WTC11 (cell line): ENCODE measurements around the gene FGFR2. TPM values are rescaled to one million over a fixed set of nuclear protein-coding genes. Genes with fewer than 3 reads are reported as not detected.

Experiments used
- ATAC-seq: fragments of 200-7000 bp; cut with Tn5 transposase; 2 replicates; pipeline ENCODE4 v1.10.0; 2021; ENCODE audit warnings: mild to moderate bottlenecking, moderate library complexity
- CTCF ChIA-PET: fragments of 300-600 bp; sonication (Branson Sonifier 250); formaldehyde crosslinking; loops from one replicate; lab custom pipeline; 2021; ENCODE audit warnings: antibody characterized with exemption; lab: Charles Lee
- POLR2A ChIA-PET: fragments of 350-600 bp; sonication (Branson Sonifier 250); formaldehyde crosslinking; loops from one replicate; lab custom pipeline; 2021; ENCODE audit warnings: antibody characterized with exemption; lab: Charles Lee
- DNase-seq: peaks from one replicate; pipeline ENCODE4 v3.0.0; 2021; ENCODE audit warnings: low spot score
- H3K27ac Mint-ChIP-seq: 2 replicates; pipeline ENCODE4 v1.8.0; 2021; ENCODE audit warnings: mixed read lengths
- H3K27me3 Mint-ChIP-seq: 2 replicates; pipeline ENCODE4 v1.8.0; 2021; ENCODE audit warnings: low read depth, mild to moderate bottlenecking, moderate library complexity, mixed read lengths
- H3K36me3 Mint-ChIP-seq: 2 replicates; pipeline ENCODE4 v1.8.0; 2021; ENCODE audit warnings: mixed read lengths
- H3K4me1 Mint-ChIP-seq: 2 replicates; pipeline ENCODE4 v1.8.0; 2022; ENCODE audit warnings: mixed read lengths
- H3K4me3 Mint-ChIP-seq: 2 replicates; pipeline ENCODE4 v1.8.0; 2021; ENCODE audit warnings: mild to moderate bottlenecking, moderate library complexity, mixed read lengths
- H3K9me3 Mint-ChIP-seq: 2 replicates; pipeline ENCODE4 v1.8.0; 2021; ENCODE audit warnings: mixed read lengths
- CBFB ChIP-seq: sonication (generic); formaldehyde crosslinking; IDR thresholded peaks from 2 replicates; pipeline ENCODE4 v1.8.1; 2022; ENCODE audit warnings: mild to moderate bottlenecking, low read depth, missing genetic modification reagents
- CREM ChIP-seq: sonication (generic); formaldehyde crosslinking; IDR thresholded peaks from 2 replicates; pipeline ENCODE4 v1.8.1; 2022; ENCODE audit warnings: mild to moderate bottlenecking, missing genetic modification reagents, moderate library complexity
- EMX1 ChIP-seq: fragments of 250-450 bp; sonication (Bioruptor Pico); IDR thresholded peaks from 2 replicates; pipeline ENCODE4 v1.8.0; 2021; ENCODE audit warnings: mild to moderate bottlenecking
- ESRRA ChIP-seq: sonication (generic); formaldehyde crosslinking; IDR thresholded peaks from 2 replicates; pipeline ENCODE4 v1.8.1; 2022; ENCODE audit warnings: mild to moderate bottlenecking, missing genetic modification reagents, borderline replicate concordance
- GRHL2 ChIP-seq: fragments of 250-450 bp; sonication (Bioruptor Pico); IDR thresholded peaks from 2 replicates; pipeline ENCODE4 v1.8.0; 2022; ENCODE audit warnings: mild to moderate bottlenecking, moderate library complexity; ENCODE audit not compliant: insufficient replicate concordance, severe bottlenecking
- JAZF1 ChIP-seq: fragments of 250-450 bp; sonication (Bioruptor Pico); IDR thresholded peaks from 2 replicates; pipeline ENCODE4 v1.9.0; 2021; ENCODE audit warnings: moderate library complexity, mild to moderate bottlenecking, inconsistent platforms
- NFATC4 ChIP-seq: fragments of 250-450 bp; sonication (Bioruptor Pico); IDR thresholded peaks from 2 replicates; pipeline ENCODE4 v1.9.0; 2021; ENCODE audit warnings: mild to moderate bottlenecking
- NR3C1 ChIP-seq: sonication (generic); formaldehyde crosslinking; conservative IDR thresholded peaks from 2 replicates; pipeline ENCODE4 v1.8.1; 2023; ENCODE audit warnings: low read depth, mild to moderate bottlenecking, missing genetic modification reagents
- SMAD4 ChIP-seq: sonication (generic); formaldehyde crosslinking; IDR thresholded peaks from 2 replicates; pipeline ENCODE4 v1.8.0; 2022; ENCODE audit warnings: mild to moderate bottlenecking, missing genetic modification reagents
- TEAD4 ChIP-seq: sonication (generic); formaldehyde crosslinking; IDR thresholded peaks from 2 replicates; pipeline ENCODE4 v1.8.0; 2022; ENCODE audit warnings: mild to moderate bottlenecking, missing genetic modification reagents
- ZBTB21 ChIP-seq: sonication (generic); formaldehyde crosslinking; IDR thresholded peaks from 2 replicates; pipeline ENCODE4 v1.8.1; 2023; ENCODE audit warnings: mild to moderate bottlenecking, missing genetic modification reagents, borderline replicate concordance
- ZNF138 ChIP-seq: sonication (generic); formaldehyde crosslinking; conservative IDR thresholded peaks from 2 replicates; pipeline ENCODE4 v1.8.1; 2022; ENCODE audit warnings: mild to moderate bottlenecking, moderate library complexity, missing genetic modification reagents
- ZNF232 ChIP-seq: sonication (generic); formaldehyde crosslinking; IDR thresholded peaks from 2 replicates; pipeline ENCODE4 v1.8.0; 2022; ENCODE audit warnings: mild to moderate bottlenecking, missing genetic modification reagents
- total RNA-seq: library from RNA; stranded (reverse); gene quantifications from 3 replicates; pipeline ENCODE4 v1.2.3, GENCODE V29; 2021
- TF ChIP-seq, protein P1 (sequence below): sonication (generic); formaldehyde crosslinking; IDR thresholded peaks from 2 replicates; pipeline ENCODE4 v1.8.0; 2022; ENCODE audit warnings: mild to moderate bottlenecking, missing genetic modification reagents
- TF ChIP-seq, protein P2 (sequence below): sonication (generic); formaldehyde crosslinking; IDR thresholded peaks from 2 replicates; pipeline ENCODE4 v1.8.1; 2022; ENCODE audit warnings: low read depth, missing genetic modification reagents, borderline replicate concordance
- TF ChIP-seq, protein P3 (sequence below): sonication (generic); formaldehyde crosslinking; IDR thresholded peaks from 2 replicates; pipeline ENCODE4 v1.8.1; 2022; ENCODE audit warnings: mild to moderate bottlenecking, missing genetic modification reagents, moderate library complexity, borderline replicate concordance
- TF ChIP-seq, protein P4 (sequence below): sonication (generic); formaldehyde crosslinking; conservative IDR thresholded peaks from 2 replicates; pipeline ENCODE4 v1.8.1; 2023; ENCODE audit warnings: mild to moderate bottlenecking, low read depth, missing genetic modification reagents, moderate library complexity

FGFR2 gene
- total RNA-seq, 1 experiment from 2014 or later: 95.0 TPM

DNA sequence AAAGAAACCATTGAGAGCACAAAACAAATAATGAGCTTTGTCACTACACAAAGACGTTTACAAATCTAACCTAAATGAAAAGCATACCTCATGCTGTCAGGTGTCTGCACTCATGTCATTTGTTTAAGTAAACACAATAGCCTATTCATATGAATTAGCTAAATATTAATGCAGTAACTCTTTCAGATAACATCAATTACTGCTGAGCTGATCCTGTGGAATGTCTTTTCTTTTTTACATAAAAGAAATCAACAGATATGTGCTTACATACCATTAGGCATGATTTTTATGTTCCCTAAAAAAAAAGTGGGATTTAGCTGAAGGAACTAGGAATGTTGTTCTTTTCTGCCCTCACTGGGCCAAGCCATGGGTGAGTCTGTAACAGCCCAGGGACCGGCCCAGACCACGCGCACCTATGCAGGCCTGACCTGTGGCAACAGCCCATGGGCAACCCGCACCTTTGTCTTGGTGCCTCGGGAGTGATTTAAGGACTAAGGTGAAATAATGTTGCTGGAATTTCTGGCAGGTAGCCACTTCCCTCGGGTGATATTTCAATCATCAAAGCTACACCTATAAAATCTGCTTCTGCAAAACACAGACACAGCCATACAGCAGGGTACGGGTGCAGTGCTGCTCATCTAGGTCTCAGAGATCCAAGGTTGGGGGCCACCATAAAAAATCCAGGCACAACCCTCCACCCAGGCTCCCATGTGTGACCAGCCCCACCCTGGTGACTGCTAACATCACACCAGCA is 44.6 kb downstream of the FGFR2 start:
- H3K27me3 Mint-ChIP-seq: no peaks in the 10 kb centered on the region
- ChIA-PET POLR2A (no interaction called here), CTCF (interaction anchor here (0.9 to 1.8 kb wide), 2 partner anchors 56 to 109 kb away, joined by 4 to 8 read pairs; no protein-coding TSS in a partner anchor)
- H3K9me3 Mint-ChIP-seq: peaks cover 13% of the 10 kb centered on the region
- peaks cover 68% of the 10 kb centered on the region for H3K4me1 Mint-ChIP-seq
- H3K36me3 Mint-ChIP-seq: peaks cover 35% of the 10 kb centered on the region
- H3K4me3 Mint-ChIP-seq: no peak overlapping the region
- peak overlapping the region; percentile 93 for H3K27ac Mint-ChIP-seq
- TF ChIP-seq, protein P1, sequence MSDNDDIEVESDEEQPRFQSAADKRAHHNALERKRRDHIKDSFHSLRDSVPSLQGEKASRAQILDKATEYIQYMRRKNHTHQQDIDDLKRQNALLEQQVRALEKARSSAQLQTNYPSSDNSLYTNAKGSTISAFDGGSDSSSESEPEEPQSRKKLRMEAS (CRISPR knock-in tag): no peak
- ATAC-seq (peak; percentile 87), DNase-seq (peak; percentile 23)

- TF ChIP-seq ZNF138 (CRISPR knock-in tag) (no peak), SMAD4 (CRISPR knock-in tag) (no peak), ZNF232 (CRISPR knock-in tag) (no peak), GRHL2 (CRISPR knock-in tag) (no peak), CREM (CRISPR knock-in tag) (no peak), NFATC4 (CRISPR knock-in tag) (no peak), JAZF1 (CRISPR knock-in tag) (no peak), CBFB (CRISPR knock-in tag) (no peak), NR3C1 (CRISPR knock-in tag) (no peak), ESRRA (CRISPR knock-in tag) (no peak), TEAD4 (CRISPR knock-in tag) (no peak), ZBTB21 (no peak), EMX1 (no peak)
- TF ChIP-seq, protein P2, sequence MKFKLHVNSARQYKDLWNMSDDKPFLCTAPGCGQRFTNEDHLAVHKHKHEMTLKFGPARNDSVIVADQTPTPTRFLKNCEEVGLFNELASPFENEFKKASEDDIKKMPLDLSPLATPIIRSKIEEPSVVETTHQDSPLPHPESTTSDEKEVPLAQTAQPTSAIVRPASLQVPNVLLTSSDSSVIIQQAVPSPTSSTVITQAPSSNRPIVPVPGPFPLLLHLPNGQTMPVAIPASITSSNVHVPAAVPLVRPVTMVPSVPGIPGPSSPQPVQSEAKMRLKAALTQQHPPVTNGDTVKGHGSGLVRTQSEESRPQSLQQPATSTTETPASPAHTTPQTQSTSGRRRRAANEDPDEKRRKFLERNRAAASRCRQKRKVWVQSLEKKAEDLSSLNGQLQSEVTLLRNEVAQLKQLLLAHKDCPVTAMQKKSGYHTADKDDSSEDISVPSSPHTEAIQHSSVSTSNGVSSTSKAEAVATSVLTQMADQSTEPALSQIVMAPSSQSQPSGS: no peak
- TF ChIP-seq, protein P1 (CRISPR knock-in tag): no peak
- TF ChIP-seq, protein P3, sequence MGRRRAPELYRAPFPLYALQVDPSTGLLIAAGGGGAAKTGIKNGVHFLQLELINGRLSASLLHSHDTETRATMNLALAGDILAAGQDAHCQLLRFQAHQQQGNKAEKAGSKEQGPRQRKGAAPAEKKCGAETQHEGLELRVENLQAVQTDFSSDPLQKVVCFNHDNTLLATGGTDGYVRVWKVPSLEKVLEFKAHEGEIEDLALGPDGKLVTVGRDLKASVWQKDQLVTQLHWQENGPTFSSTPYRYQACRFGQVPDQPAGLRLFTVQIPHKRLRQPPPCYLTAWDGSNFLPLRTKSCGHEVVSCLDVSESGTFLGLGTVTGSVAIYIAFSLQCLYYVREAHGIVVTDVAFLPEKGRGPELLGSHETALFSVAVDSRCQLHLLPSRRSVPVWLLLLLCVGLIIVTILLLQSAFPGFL (CRISPR knock-in tag): no peak
- TF ChIP-seq, protein P4, sequence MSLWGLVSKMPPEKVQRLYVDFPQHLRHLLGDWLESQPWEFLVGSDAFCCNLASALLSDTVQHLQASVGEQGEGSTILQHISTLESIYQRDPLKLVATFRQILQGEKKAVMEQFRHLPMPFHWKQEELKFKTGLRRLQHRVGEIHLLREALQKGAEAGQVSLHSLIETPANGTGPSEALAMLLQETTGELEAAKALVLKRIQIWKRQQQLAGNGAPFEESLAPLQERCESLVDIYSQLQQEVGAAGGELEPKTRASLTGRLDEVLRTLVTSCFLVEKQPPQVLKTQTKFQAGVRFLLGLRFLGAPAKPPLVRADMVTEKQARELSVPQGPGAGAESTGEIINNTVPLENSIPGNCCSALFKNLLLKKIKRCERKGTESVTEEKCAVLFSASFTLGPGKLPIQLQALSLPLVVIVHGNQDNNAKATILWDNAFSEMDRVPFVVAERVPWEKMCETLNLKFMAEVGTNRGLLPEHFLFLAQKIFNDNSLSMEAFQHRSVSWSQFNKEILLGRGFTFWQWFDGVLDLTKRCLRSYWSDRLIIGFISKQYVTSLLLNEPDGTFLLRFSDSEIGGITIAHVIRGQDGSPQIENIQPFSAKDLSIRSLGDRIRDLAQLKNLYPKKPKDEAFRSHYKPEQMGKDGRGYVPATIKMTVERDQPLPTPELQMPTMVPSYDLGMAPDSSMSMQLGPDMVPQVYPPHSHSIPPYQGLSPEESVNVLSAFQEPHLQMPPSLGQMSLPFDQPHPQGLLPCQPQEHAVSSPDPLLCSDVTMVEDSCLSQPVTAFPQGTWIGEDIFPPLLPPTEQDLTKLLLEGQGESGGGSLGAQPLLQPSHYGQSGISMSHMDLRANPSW (CRISPR knock-in tag): no peak
- CTCF ChIA-PET: interaction anchor here (1.8 kb wide), 1 partner anchor 56 kb away, joined by 8 read pairs; no protein-coding TSS in a partner anchor
- H3K27me3 Mint-ChIP-seq: no peaks in the 10 kb centered on the region
- H3K4me1 Mint-ChIP-seq: peaks cover 68% of the 10 kb centered on the region
- no peak for ATAC-seq
- H3K27ac Mint-ChIP-seq: peak overlapping the region; percentile 93
- peaks cover 40% of the 10 kb centered on the region for H3K36me3 Mint-ChIP-seq
- H3K9me3 Mint-ChIP-seq: peaks cover 13% of the 10 kb centered on the region
- H3K4me3 Mint-ChIP-seq: no peak overlapping the region
- POLR2A ChIA-PET: no interaction called here
- DNase-seq: no peak
These were observed 45.5 kb downstream of the FGFR2 start for GRCh38 chr10:121552746-121553145.
